ENCODE measurements around the gene FOXA1. TPM values are rescaled to one million over a fixed set of nuclear protein-coding genes. Genes with fewer than 3 reads are reported as not detected.

Gene FOXA1
- total and polyA plus RNA-seq, 2 of the 8 experiments (the other 6 are each of a cell fraction or from before 2014, with no cell fraction given): 0.08 to 0.20 TPM

DNA sequence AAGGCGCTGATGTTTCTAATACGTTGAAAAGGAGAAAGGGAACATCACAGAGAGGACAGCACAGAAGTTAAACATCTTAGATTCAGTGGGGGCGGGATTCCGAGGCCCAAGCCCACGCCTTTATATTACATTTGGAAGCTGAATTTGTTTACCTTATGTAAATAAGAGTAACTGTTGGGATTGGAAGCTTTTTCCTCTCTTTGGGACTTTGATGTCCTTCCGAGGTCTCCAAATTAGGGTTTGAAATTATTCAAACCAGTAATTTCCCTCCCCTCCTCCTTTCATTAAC, 6.4 kb downstream of the FOXA1 start:
- Histone ChIP-seq H4K20me1 (replicated peaks in 1 of 2; ENCODE audit: control insufficient read depth in 1 of 2, insufficient read depth in 2 of 2, low read length in 2 of 2) (peaks cover 14 to 17% of the 10 kb centered on the region in 2 experiments), H2BK120ac (replicated peaks; ENCODE audit: low read depth, low read length) (no peak overlapping the region), H2AFZ (ENCODE audit: low read length) (no peak overlapping the region), H2BK20ac (ENCODE audit: low read length) (no peak overlapping the region), H2BK12ac (ENCODE audit: low read depth, low read length) (no peak overlapping the region), H3K18ac (ENCODE audit: extremely low read depth, low read length) (no peak overlapping the region), H3K36me3 (ENCODE audit: control insufficient read depth in 2 of 4, insufficient read depth in 4 of 4, low read length in 3 of 4) (no peaks in the 10 kb centered on the region; a peak in 1 of 8 replicates), H3K56ac (replicated peaks; ENCODE audit: insufficient read length, low read depth, low read length) (no peak overlapping the region), H3K27ac (ENCODE audit: low read depth, low read length) (no peak overlapping the region), H3K9ac (replicated peaks in 1 of 4; ENCODE audit: extremely low read depth in 1 of 4, low read depth in 3 of 4, low read length in 3 of 4) (no peak overlapping the region), H4K5ac (ENCODE audit: insufficient read length, low read depth, low read length) (no peak overlapping the region), H3K4me1 (replicated peaks in 1 of 4; ENCODE audit: control insufficient read depth in 3 of 4, insufficient read depth in 4 of 4, low read length in 3 of 4) (peaks cover 7 to 33% (median 11%) of the 10 kb centered on the region in 4 experiments), H2BK5ac (ENCODE audit: low read depth, low read length) (no peak overlapping the region), H3K4ac (replicated peaks; ENCODE audit: insufficient read length, low read depth, low read length) (no peak overlapping the region), H3K27me3 (replicated peaks in 1 of 4; ENCODE audit: control insufficient read depth in 3 of 4, extremely low read depth in 1 of 4, insufficient read depth in 3 of 4, low read length in 3 of 4) (peaks cover 66 to 100% (median 85%) of the 10 kb centered on the region in 4 experiments), H3K4me3 (ENCODE audit: extremely low read depth in 1 of 4, insufficient read depth in 2 of 4, low read depth in 3 of 4, low read length in 4 of 4) (peak overlapping the region; percentile 32 to 63 (median 50); a peak in 4 of 8 replicates), H3K9me3 (ENCODE audit: insufficient read depth in 2 of 2, low read depth in 1 of 2, low read length in 1 of 2) (no peaks in the 10 kb centered on the region), H3K79me1 (ENCODE audit: low read depth, low read length) (no peaks in the 10 kb centered on the region), H2BK15ac (ENCODE audit: low read length) (no peak overlapping the region), H4K8ac (ENCODE audit: extremely low read depth, insufficient read depth, low read length) (no peak overlapping the region), H3K23me2 (ENCODE audit: low read depth, low read length) (peaks cover 10% of the 10 kb centered on the region; the same call in 1 of the 2 replicates), H3K23ac (ENCODE audit: insufficient read length) (no peak overlapping the region), H3K4me2 (ENCODE audit: insufficient read depth in 1 of 2, low read depth in 2 of 2, low read length in 2 of 2) (peak overlapping the region; percentile 80 to 81), H4K91ac (replicated peaks; ENCODE audit: insufficient read length, low read length) (no peak overlapping the region), H3K14ac (ENCODE audit: insufficient read length) (no peak overlapping the region), H2AK5ac (ENCODE audit: low read depth, low read length) (no peak overlapping the region), H3K79me2 (ENCODE audit: control insufficient read depth in 1 of 2, insufficient read depth in 2 of 2, low read length in 2 of 2) (no peaks in the 10 kb centered on the region)
- 1% methylated on average over 6 of the region's 6 CpGs; no CpG with 5 or more reads in 1 of the 2 experiments for WGBS, 2 experiments (ENCODE audit: extremely low coverage in 1 of 2, insufficient coverage in 1 of 2, insufficient read length in 1 of 2, insufficient replicate concordance in 2 of 2, low coverage in 1 of 2, low lambda C conversion rate in 2 of 2, missing lambda C conversion rate in 1 of 2)
- ChIA-PET CTCF (ENCODE audit: partially characterized antibody) (interaction anchor here (0.6 to 5.1 kb wide), 10 partner anchors 10 to 1105 kb away, joined by 3 to 62 read pairs (median 3); partner anchors contain the start of genes FOXA1 and TTC6), POLR2A (ENCODE audit: partially characterized antibody) (interaction anchor here (1.0 kb wide), 1 partner anchor 10 kb away, joined by 3 read pairs; no protein-coding TSS in a partner anchor)
- no peak for DNase-seq (ENCODE audit: low read depth in 1 of 2, low spot score in 2 of 2)
- no peak for FAIRE-seq
- no peak for TF ChIP-seq TAF1 (IDR thresholded peaks at IDR 0.05; ENCODE audit: low read depth, low read length)
- TF ChIP-seq RFX5 (IDR thresholded peaks at IDR 0.05; ENCODE audit: borderline replicate concordance, low read depth, low read length): no peak
- no peak for TF ChIP-seq SIN3A (conservative IDR thresholded peaks at IDR 0.05 in 1 of 2, IDR thresholded peaks at IDR 0.05 in 1 of 2; ENCODE audit: low read depth in 1 of 2, low read length in 2 of 2)
- TF ChIP-seq EP300 (IDR thresholded peaks at IDR 0.05; ENCODE audit: borderline replicate concordance in 1 of 2, low read depth in 2 of 2, low read length in 2 of 2): no peak
- no peak for TF ChIP-seq EGR1 (IDR thresholded peaks at IDR 0.05; ENCODE audit: borderline replicate concordance, low read depth, low read length)
- no peak for TF ChIP-seq TAF7 (optimal IDR thresholded peaks at IDR 0.05; ENCODE audit: borderline replicate concordance, low read depth, low read length)
- TF ChIP-seq, protein P1, sequence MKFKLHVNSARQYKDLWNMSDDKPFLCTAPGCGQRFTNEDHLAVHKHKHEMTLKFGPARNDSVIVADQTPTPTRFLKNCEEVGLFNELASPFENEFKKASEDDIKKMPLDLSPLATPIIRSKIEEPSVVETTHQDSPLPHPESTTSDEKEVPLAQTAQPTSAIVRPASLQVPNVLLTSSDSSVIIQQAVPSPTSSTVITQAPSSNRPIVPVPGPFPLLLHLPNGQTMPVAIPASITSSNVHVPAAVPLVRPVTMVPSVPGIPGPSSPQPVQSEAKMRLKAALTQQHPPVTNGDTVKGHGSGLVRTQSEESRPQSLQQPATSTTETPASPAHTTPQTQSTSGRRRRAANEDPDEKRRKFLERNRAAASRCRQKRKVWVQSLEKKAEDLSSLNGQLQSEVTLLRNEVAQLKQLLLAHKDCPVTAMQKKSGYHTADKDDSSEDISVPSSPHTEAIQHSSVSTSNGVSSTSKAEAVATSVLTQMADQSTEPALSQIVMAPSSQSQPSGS (IDR thresholded peaks at IDR 0.05; ENCODE audit: low read length): no peak
